Activated T-helper 17 cell treated with anti-CD3 and anti-CD28 coated beads, Interleukin-2, amount 50 U/mL, for 72 hours (primary cell): ENCODE results near the gene GALNT10. TPM values are rescaled to one million over a fixed set of nuclear protein-coding genes. Genes with fewer than 3 reads are reported as not detected.

Experiments
- ATAC-seq: fragments of 150-1000 bp; cut with Tn5 transposase; replicated peaks from 2 replicates; pipeline ENCODE4 v1.10.0; 2021; ENCODE audit warnings: mild to moderate bottlenecking, moderate library complexity
- H3K27ac Mint-ChIP-seq: one replicate; pipeline ENCODE4 v1.8.0; 2022; ENCODE audit warnings: mixed read lengths
- H3K27me3 Mint-ChIP-seq: one replicate; pipeline ENCODE4 v1.8.0; 2022; ENCODE audit warnings: mixed read lengths
- H3K36me3 Mint-ChIP-seq: one replicate; pipeline ENCODE4 v1.8.0; 2022; ENCODE audit warnings: low read depth, mild to moderate bottlenecking, mixed read lengths
- H3K4me1 Mint-ChIP-seq: one replicate; pipeline ENCODE4 v1.8.0; 2022; ENCODE audit warnings: mixed read lengths
- H3K4me3 Mint-ChIP-seq: one replicate; pipeline ENCODE4 v1.8.0; 2022; ENCODE audit warnings: mild to moderate bottlenecking, mixed read lengths
- H3K9me3 Mint-ChIP-seq: one replicate; pipeline ENCODE4 v1.8.0; 2022; ENCODE audit warnings: mixed read lengths
- total RNA-seq, 2 donors: library from RNA; stranded (reverse); gene quantifications; one replicate each; pipeline ENCODE4 v1.2.3, GENCODE V29; 2022

GALNT10 gene
- total RNA-seq, 2 donors from 2014 or later, result 21.5 to 45.3 TPM

DNA sequence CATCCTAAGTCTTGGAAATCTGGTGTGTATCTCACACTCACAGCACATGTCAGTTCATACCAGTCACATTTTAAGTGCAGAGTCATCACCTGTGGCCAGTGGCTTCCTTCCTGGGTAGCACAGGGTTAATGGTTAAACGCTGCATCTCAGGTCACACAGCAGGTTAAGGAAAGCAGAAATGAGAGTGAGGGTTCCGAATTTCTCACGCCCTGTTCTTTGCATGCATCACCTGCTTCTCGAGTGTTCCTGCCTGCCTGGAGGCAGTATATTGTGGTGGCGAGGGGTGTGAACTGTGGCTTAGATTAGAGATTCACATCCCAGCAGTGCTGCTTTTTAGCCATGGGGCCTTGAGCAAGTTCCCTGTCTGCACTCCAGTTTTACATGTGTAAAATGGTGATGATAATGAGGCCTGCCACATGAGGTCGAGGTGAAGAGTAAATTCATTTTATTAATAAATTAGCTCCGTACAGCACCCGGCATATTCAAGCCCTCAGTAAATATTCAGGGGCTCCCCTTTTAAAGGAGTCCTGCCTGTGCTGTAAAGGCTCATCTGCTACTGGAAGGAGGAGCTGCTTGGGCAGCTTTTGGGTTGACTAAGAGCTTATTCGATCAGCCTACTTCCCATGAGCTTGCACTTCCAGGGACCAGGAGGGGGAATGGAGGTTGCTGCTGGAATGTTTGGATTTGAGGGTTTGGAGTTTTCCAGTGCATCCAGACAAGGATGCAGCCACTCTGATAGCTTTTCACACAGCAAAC is 194.1 kb downstream of the GALNT10 start:
- ATAC-seq, result peak; percentile 40
- Mint-ChIP-seq H3K9me3 (no peaks in the 10 kb centered on the region), H3K27me3 (no peaks in the 10 kb centered on the region), H3K36me3 (peaks cover 71% of the 10 kb centered on the region), H3K4me3 (no peak overlapping the region), H3K4me1 (no peaks in the 10 kb centered on the region), H3K27ac (peak overlapping the region; percentile 82)

DNA sequence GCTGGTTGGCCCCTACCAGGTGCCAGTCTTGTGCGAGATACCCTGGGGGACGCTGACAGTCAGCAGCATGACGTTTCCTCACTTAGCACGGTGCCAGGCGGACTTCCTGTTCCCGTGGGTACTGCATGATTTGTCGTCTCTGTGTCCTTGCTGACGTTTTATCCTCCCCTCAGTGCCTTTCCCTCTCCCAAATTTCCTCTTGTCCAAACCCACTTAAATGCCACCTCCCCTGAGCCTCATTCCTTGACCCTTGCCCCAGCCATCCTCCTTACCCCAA is 194.6 kb downstream of the GALNT10 start:
- Mint-ChIP-seq H3K27ac (peak overlapping the region; percentile 82), H3K4me1 (no peaks in the 10 kb centered on the region), H3K36me3 (peaks cover 73% of the 10 kb centered on the region), H3K4me3 (no peak overlapping the region), H3K27me3 (no peaks in the 10 kb centered on the region), H3K9me3 (no peaks in the 10 kb centered on the region)
- ATAC-seq, result no peak

DNA sequence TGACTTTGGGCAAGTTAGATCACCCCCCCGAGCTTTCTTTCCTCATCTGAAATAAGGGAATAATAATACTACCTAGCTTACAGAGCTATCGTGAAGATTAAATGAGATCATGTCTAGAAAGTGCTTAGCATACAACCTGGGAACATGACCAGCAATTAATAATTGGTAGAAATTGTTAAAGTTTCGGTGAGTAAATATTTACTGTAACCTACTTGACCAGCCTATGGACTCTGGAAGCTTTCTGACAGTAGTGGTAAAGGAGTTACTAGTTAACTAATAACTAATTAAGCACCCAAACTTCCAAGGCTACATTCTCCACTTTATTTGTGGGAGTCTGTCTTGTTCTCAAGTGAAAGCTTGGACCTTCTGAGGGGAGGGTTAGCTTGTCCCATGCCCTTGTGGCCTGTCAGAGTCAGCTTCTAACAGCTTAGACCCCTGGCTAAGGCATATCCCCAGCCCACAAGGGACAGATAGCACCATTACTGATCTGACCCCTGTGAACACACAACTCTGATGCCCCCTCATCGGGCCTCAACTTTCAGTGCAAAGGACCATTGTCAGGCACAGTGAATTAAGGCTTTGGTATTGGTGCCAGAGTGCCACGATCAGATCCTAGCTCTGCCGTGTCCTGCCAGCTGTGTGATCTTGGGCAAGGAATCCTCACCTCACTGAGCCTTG is 196.6 kb downstream of the GALNT10 start:
- Mint-ChIP-seq H3K9me3 (no peaks in the 10 kb centered on the region), H3K36me3 (peaks cover 72% of the 10 kb centered on the region), H3K27me3 (no peaks in the 10 kb centered on the region), H3K4me1 (no peaks in the 10 kb centered on the region), H3K4me3 (no peak overlapping the region), H3K27ac (no peak overlapping the region)
- ATAC-seq, result no peak

DNA sequence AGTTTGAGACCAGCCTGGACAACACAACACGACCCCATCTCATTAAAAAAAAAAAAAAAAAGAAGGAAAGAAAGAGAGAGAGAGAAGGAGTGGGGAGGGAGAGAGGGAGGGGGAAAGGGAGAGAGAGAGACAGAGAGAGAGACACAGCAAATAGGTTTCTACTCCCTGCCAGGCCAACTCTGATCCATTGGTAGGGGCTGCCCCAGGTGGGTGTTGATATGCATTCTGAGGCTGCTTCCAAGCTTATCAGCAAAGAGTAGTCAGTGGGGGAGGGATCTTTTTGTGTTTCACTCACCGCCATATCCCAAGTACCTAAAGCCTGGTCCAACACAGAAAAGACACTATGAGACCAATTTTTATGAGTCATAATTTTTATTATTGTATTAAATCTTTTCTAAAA is 198.3 kb downstream of the GALNT10 start:
- Mint-ChIP-seq H3K36me3 (peaks cover 74% of the 10 kb centered on the region), H3K27me3 (no peaks in the 10 kb centered on the region), H3K9me3 (no peaks in the 10 kb centered on the region), H3K4me3 (no peak overlapping the region), H3K4me1 (no peaks in the 10 kb centered on the region), H3K27ac (no peak overlapping the region)
- no peak for ATAC-seq

DNA sequence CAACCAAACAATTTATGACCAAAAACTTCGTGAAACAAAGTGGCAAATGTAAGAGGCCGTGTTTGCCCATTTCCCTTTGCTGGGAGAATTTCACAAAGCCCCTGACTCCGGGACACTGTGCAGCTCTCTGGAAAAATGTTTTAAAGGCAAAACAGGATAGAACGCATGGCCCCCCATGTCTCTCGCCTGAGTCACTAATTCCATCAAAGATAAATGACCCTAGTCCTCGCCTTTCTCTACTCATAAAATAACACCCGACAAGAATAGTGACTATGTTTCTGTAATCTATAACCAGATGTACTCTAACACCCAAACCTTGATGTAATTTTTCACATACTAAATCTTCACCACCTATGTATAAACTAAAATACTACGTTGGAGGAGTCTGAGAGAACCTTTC is 199.6 kb downstream of the GALNT10 start:
- Mint-ChIP-seq H3K36me3 (peaks cover 72% of the 10 kb centered on the region), H3K4me1 (no peaks in the 10 kb centered on the region), H3K9me3 (no peaks in the 10 kb centered on the region), H3K27me3 (no peaks in the 10 kb centered on the region), H3K4me3 (no peak overlapping the region), H3K27ac (no peak overlapping the region)
- no peak for ATAC-seq

DNA sequence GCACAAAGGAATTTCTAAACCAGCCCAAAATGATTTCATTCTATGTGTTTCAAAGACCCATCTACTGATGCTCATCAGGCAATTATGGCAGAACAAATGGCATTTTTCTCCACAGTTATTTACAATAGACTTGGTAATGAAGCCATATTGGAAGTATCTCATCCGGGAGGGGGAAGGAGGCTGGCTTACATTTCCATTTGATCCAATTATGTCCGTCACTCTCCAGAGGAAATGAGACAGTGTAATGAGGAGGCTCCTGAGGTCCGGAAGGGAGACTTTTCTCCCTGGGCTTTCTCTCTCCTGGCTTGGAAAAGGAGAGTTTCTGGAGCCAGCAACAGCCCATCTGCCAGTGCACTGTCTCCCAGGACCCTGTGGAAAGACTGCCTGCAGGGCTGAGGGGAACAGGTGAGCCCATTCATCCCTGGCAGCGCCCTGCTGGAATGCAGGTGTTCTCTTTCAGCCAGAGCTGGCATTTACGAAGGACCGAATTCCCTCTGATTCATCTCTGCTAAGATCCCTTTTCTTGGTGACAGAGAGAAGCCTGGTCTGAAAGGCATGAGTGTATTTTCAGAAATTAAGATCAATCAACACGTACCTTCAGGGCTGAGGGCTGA is 200.3 kb downstream of the GALNT10 start:
- Mint-ChIP-seq H3K27ac (peak overlapping the region; percentile 68), H3K4me3 (no peak overlapping the region), H3K4me1 (no peaks in the 10 kb centered on the region), H3K27me3 (no peaks in the 10 kb centered on the region), H3K9me3 (no peaks in the 10 kb centered on the region), H3K36me3 (peaks cover 69% of the 10 kb centered on the region)
- no peak for ATAC-seq

DNA sequence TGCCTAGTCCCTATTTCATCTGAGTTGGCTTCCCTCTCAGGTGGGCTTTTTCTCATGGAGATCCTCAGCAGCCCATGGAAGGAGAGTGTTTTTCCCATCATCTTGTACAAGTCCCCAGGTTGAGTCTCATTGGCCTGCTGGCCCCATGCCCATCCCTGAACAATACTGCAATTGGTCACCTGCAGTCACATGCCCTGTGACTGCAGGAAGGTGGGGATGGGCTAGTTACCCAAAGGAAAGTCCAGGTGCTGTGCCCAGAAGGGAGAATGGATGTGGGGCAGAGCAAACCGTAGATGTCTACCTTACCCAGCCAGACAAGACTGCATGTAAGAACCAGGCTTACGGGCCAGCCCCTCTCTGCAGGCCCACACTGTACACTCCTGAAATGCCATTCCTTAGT is 201.3 kb downstream of the GALNT10 start:
- Mint-ChIP-seq H3K9me3 (no peaks in the 10 kb centered on the region), H3K36me3 (peaks cover 66% of the 10 kb centered on the region), H3K4me3 (no peak overlapping the region), H3K27ac (peak overlapping the region; percentile 68), H3K4me1 (no peaks in the 10 kb centered on the region), H3K27me3 (no peaks in the 10 kb centered on the region)
- ATAC-seq, result no peak

DNA sequence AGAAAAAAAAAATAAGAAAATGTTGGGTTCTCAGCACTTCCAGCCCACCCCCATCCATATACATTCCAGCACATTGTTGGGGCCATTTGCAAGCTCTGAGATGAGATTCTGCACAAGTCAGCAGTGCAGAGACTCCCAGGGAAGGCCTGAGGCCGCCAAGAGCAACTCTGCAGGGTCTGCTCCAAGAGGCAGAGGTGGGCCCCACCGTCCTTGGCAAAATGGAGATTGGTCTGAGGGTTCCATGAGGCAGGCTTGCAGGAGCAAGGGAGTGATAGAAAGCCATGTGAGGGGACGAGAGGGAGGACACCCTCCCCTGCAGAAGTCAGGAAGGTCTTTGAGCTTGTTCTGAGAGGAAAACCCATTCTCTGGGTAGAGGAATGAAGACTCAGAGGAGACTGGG is 203.3 kb downstream of the GALNT10 start:
- ATAC-seq, result no peak

DNA sequence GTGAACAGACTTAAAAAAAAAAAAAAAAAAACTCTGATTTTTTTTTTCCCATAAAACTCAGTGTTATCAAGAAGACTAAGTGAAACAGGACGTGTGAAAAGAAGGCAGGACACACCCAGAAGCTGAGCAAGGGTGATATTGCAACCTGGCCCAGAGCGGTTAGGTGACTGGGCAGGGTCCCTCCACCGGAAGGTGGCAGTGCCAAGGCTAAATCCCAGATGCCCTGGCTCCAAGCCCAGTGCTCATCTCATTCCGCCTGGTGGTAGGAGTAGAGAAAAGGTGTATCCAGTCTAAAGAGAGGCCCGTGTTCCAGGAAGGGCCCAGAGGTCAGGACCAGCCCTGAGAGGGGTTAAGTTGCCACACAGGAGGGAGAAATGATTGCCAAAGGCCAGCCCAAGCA is 203.8 kb downstream of the GALNT10 start:
- no peaks in the 10 kb centered on the region for H3K4me1 Mint-ChIP-seq
- H3K27ac Mint-ChIP-seq, result no peak overlapping the region
- H3K9me3 Mint-ChIP-seq, result no peaks in the 10 kb centered on the region
- H3K27me3 Mint-ChIP-seq, result no peaks in the 10 kb centered on the region
- peaks cover 54% of the 10 kb centered on the region for H3K36me3 Mint-ChIP-seq
- no peak overlapping the region for H3K4me3 Mint-ChIP-seq
- no peak for ATAC-seq

More for the DNA sequence above, 203.3 kb downstream of the GALNT10 start:
- Mint-ChIP-seq H3K4me3 (no peak overlapping the region), H3K27ac (no peak overlapping the region), H3K4me1 (no peaks in the 10 kb centered on the region), H3K36me3 (peaks cover 55% of the 10 kb centered on the region), H3K27me3 (no peaks in the 10 kb centered on the region), H3K9me3 (no peaks in the 10 kb centered on the region)

DNA sequence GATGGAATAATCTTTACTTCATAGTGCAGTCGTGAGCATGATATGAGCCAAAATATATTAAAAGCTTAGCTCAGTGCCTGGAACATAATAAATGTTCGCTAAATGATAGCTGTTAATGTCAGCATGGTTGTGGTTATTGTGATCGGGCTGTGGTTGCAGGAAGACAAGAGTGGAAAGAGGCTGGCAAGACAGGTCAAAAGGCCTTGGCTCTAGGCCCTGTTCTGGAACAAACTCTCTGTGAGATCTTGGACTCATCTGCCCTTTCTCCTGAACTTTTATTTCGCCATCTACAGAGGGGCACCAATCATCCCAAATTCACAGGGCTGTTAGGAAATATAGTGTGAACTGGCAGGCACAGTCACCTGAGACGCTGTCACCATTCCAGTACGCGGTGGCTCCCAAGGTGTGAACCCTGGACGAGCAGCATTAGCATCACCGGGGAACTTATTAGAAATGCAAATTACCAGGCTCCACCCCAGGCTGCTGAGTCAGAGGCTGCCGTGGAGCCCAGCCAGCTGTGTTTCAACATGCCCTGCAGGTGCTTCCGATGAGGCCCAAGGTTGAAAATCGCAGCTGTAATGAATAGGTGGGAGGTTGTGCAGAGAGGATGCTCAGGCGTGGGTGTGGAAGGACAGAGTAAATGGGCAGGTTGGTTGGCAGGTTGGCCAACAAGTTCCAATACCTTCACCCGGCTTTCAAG is 205.0 kb downstream of the GALNT10 start:
- Mint-ChIP-seq H3K9me3 (no peaks in the 10 kb centered on the region), H3K36me3 (peaks cover 44% of the 10 kb centered on the region), H3K27me3 (no peaks in the 10 kb centered on the region), H3K27ac (no peak overlapping the region), H3K4me3 (no peak overlapping the region), H3K4me1 (no peaks in the 10 kb centered on the region)
- no peak for ATAC-seq

DNA sequence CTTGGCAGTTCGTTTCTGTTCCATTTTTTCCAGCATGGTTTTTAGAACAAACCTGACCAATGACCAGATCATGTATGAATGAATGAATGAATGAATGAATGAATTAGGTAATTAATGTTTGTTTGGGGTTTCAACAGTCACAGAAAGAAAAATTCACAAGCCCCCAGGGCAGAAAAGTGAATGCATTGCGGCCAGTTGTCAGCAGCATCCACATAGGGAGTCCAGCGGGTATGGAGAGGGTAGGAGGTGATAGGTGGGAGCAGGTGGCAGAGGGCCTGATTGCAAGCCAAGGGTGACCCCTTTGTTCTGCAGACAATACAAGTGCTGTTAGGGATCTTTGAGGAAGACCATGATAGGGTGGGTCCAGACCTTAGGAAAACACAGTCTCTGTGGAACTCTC is 205.6 kb downstream of the GALNT10 start:
- Mint-ChIP-seq H3K36me3 (peaks cover 38% of the 10 kb centered on the region), H3K9me3 (no peaks in the 10 kb centered on the region), H3K27me3 (no peaks in the 10 kb centered on the region), H3K4me1 (no peaks in the 10 kb centered on the region), H3K27ac (no peak overlapping the region), H3K4me3 (no peak overlapping the region)
- ATAC-seq, result no peak

DNA sequence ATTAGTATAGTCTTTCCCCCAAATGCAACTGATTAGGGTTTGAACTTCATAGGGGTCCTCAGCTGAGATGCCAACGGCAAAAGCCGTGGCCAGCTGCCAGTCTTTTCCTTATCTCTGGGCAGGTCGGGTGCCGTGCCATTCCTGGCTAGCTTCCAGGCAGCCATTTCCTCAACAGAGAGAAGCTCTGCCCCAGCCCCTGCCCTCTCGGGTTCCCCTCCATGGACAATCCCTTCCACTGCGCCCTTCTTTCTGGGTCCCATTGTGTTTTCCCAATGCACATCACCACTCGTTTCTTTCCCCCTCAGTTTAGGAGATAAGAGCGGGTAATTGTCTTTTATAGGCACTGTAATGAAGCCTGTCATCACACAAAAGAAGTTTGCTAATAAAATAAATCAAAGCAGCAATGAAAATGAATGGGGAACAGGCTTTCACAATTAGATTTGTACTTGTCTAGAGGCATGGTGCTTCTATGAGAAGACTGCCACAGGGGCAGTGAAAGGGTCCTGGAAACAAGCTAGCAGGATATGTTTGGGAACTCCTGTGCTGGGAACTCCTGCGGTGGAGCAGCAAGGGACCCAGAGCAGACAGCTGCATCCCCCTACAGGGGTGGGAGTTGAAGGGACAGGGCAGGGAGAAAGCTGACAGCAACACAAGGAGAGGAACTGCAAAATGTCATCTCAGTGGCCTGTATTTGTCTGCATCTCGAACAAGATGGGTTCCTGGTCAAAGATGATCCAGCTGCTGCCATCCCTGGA is 207.3 kb downstream of the GALNT10 start:
- peak overlapping the region; percentile 77 for H3K27ac Mint-ChIP-seq
- peaks cover 24% of the 10 kb centered on the region for H3K36me3 Mint-ChIP-seq
- H3K4me3 Mint-ChIP-seq, result no peak overlapping the region
- no peaks in the 10 kb centered on the region for H3K9me3 Mint-ChIP-seq
- H3K4me1 Mint-ChIP-seq, result no peaks in the 10 kb centered on the region
- H3K27me3 Mint-ChIP-seq, result no peaks in the 10 kb centered on the region
- no peak for ATAC-seq

DNA sequence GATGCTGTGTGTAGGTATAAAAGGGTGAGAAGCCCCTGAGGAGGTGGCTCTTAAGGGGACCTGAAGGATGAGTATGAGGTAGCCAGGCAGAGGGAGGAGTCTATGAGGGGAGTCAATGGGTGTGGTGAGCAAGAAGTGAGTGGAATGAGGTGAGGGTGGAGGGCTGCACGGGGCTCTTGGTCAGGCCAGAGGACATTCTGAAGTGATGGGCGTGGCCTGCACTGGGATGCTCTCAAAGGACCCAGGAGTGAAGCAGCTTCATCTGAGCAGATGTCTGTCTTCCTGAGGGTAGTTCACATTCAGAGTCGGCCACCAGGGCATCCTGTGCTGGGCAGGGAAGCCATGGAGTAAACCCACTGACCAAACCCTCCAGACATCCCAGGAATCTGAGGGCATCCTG is 210.1 kb downstream of the GALNT10 start:
- Mint-ChIP-seq H3K27ac (peak overlapping the region; percentile 18), H3K4me1 (no peaks in the 10 kb centered on the region), H3K27me3 (no peaks in the 10 kb centered on the region), H3K9me3 (no peaks in the 10 kb centered on the region), H3K36me3 (peaks cover 8% of the 10 kb centered on the region), H3K4me3 (no peak overlapping the region)
- no peak for ATAC-seq

DNA sequence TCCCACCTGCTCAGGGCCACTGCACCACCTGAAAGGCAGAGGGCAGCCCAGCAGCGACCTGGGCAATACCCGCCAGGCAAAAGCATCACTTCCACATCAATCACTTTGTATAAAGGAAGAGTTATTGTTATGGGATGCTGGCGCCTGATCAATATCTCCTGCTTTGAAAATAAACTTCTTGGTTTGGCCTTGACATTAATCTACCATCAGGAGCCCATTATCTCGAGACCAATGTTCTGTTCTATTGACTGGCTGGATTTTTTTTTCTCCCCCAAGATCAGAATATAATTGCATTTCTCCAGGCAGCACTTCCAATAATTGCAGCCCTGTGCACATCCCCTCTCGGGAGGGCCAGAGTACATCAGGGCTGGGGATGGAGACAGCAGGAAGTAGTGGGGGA is 210.8 kb downstream of the GALNT10 start:
- Mint-ChIP-seq H3K4me3 (no peak overlapping the region), H3K9me3 (no peaks in the 10 kb centered on the region), H3K4me1 (no peaks in the 10 kb centered on the region), H3K27me3 (no peaks in the 10 kb centered on the region), H3K36me3 (peaks cover under 1% of the 10 kb centered on the region), H3K27ac (peak overlapping the region; percentile 18)
- ATAC-seq, result no peak
